8988T (cell line): ENCODE data around the gene AZGP1.
"Not testable (repeated sequence)": the region's sequence is repeated elsewhere in the genome, so short reads cannot be mapped to it uniquely, and the experiment has no call there.

Source experiments
- DNase-seq: peaks from one replicate; pipeline ENCODE4 v3.0.0; 2011

AZGP1 gene

DNA sequence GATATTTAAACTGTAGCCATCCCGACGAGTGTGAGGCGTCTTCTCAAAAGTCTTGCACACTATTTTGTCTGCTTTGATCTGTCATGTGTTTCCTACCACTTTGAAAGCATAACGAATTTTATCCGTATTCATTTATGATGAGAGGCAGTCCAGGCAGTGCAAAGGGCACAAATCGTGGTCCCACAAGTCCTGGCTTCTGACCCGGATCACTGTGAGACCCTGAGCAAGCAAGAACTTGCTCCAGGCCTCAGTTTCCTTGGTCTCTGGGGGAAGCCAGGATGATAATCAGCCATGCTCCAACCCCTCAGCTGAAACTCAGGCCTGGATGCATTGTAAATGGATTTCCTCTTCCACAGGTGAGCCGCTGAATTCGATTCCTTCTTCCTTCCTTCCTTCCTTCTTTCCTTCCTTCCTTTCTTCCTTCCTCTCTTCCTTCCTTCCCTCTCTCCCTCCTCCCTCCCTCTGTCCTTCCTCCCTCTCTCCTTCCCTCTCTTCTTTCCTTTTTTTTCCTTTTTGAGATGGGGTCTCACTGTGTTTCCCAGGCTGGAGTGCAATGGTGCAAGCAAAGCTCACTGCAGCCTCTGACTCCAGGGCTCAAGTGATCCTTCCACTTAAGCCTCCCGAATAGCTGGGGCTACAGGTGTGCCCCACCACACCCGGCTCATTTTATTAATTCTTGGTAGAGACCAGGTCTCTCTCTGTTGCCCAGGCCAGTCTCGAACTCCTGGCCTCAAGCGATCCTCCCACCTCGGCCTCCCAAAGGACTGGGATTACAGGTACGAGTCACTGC is 21.1 kb upstream of the AZGP1 start:
- no peak for DNase-seq

DNA sequence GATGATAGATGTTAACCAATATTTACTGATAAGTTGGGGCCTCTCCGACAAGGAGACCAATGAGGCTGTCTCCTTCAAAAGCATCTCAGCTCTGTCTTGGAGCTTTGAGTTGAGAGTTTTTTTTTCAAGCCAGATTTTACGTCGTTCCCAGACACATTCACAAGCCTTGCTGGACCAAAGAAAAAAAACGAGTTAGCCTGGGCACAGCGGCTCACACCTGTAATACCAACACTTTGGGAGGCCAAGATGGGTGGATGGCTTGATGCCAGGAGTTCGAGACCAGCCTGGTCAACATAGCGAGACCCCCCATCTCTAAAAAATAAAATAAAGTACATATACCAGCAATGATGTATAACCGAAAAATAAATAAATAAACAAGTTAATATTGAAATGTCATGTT is 19.0 kb upstream of the AZGP1 start:
- DNase-seq: no peak

DNA sequence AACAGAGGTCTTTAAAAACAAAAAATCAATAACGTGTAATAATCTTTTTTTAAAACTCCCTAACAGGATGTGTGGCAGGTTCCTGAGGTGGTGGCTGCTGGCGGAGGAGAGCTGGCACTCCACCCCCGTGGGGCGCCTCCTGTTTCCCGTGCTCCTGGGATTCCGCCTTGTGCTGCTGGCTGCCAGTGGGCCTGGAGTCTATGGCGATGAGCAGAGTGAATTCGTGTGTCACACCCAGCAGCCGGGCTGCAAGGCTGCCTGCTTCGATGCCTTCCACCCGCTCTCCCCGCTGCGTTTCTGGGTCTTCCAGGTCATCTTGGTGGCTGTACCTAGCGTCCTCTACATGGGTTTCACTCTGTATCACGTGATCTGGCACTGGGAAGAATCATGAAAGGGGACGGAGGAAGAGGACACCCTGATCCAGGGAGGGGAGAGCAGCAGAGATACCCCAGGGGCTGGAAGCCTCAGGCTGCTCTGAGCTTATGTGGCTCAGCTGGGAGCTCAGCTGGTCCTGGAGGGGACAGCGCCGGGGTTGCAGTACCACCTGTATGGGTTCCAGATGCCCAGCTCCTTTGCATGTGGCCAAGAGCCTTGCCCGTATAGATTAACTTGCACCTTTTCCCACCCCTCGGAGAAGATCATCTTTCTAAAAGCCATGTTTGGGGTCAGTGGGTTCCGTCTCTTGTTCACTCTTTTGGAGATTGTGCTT is 16.7 kb upstream of the AZGP1 start:
- DNase-seq: no peak

- DNase-seq: not testable (repeated sequence)
Measured at GRCh38 chr7:99991543-99991942, 15.7 kb upstream of the AZGP1 start.

DNA sequence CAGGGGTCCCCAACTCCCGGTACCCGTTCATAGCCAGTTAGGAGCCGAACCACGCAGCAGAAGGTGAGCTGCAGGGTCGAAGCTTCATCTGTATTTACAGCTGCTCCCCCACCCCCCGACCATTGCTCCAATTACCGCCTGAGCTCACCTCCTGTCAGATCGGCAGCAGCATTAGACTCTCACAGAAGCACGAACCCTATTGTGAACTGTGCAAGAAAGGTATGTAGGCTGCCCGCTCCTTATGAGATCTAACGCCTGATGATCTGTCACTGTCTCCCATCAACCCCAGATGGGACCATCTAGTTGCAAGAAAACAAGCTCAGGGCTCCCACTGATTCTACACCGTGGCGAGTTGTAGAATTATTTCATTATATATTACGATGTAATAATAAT is 14.6 kb upstream of the AZGP1 start:
- DNase-seq: no peak

GRCh38 chr7:99987846-99988245 is 12.0 kb upstream of the AZGP1 start:
- no peak for DNase-seq

GRCh38 chr7:99987306-99987705 is 11.5 kb upstream of the AZGP1 start:
- not testable (repeated sequence) for DNase-seq

- DNase-seq: no peak
Measured at GRCh38 chr7:99984593-99984992, 8.8 kb upstream of the AZGP1 start.

- not testable (repeated sequence) for DNase-seq
Measured at GRCh38 chr7:99981066-99981465, 5.2 kb upstream of the AZGP1 start.

GRCh38 chr7:99980448-99980872 is 4.6 kb upstream of the AZGP1 start:
- DNase-seq: not testable (repeated sequence)

- DNase-seq: not testable (repeated sequence)
Measured at GRCh38 chr7:99979814-99980225, 4.0 kb upstream of the AZGP1 start.

DNA sequence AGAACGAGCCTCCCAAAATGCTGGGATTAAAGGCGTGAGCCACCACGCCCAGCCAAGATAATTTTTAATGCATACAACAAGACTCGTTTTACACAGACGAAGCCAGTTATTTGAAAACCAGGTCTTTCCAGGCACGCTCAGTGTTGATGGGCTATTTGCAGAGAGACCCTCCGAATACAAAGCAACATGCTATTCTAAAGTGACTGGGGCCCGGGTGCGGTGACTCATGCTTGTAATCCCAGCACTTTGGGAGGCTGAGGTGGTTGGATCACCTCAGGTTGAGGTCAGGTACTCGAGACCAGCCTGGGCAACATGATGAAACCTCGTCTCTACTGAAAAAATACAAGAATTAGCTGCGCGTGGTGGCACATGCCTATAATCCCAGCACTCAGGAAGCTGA is 795 bp upstream of the AZGP1 start:
- no peak for DNase-seq

DNA sequence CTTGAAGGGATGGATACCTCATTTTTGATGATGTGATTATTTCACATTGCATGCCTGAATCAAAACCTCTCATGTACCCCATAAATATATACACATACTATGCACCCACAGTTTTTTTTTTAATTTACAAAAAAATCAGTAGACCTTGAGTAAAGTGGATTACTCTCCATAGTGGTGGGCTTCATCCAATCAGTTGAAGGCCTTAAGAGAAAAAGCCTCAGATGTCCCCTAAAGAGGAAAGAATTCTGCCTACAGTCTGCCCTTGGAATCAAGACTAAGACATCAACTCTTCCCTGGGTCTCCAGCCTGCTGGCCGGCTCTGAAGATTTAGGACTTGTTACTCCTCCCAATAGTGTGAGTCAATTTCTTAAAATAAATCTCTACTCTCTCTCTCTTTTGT is 1.1 kb downstream of the AZGP1 start:
- DNase-seq: no peak

- DNase-seq: not testable (repeated sequence)
Measured at GRCh38 chr7:99973817-99974216, 2.0 kb downstream of the AZGP1 start.

GRCh38 chr7:99971242-99971641 is 4.6 kb downstream of the AZGP1 start:
- no peak for DNase-seq

GRCh38 chr7:99969813-99970212 is 6.0 kb downstream of the AZGP1 start:
- not testable (repeated sequence) for DNase-seq

DNA sequence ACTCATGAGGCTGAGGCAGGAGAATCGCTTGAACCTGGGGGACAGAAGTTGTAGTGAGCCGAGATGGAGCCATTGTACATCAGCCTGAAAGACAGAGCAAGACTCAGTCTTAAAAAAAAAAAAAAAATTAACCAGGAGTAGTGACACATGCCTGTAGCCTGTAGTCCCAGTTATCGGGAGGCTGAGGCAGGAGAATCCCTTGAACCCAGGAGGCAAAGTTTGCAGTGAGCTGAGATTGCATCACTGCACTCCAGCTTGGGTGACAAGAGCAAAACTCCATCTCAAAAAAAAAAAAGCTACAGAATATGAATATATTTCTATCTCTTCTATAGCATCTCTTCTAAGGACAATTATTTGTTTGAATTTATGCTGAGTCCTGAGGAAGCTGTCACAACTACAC is 6.5 kb downstream of the AZGP1 start:
- no peak for DNase-seq

DNA sequence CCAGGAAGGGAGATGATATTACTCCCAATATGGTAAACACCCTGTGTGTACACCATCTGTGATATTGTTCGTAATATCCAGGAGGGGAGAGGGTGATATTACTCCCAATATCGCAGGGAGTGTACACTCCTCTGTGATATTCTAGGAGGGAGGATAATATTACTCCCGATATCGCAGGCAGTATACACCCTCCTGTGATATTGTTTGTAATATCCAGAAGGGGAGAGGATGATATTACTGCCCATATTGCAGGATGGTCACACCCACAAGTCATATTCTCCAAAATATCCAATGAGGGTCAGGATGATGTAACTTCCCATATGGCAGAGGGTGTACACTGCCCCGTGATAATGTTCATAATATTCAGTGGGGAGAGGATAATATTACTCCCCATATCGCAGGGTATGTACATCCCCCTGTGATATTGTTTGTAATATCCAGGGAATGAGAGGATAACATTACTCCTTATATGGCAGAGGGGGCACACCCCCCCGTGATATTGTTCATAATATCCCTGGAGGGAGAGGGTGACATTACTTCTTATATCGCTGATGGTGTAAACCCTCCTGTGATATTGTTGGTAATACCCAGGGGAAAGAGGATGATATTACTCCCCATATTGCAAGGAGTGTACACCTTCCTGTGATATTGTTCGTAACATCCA is 17.1 kb downstream of the AZGP1 start:
- DNase-seq: no peak

- DNase-seq: no peak
Measured at GRCh38 chr7:99955247-99955646, 20.6 kb downstream of the AZGP1 start.

GRCh38 chr7:99954643-99955042 is 21.2 kb downstream of the AZGP1 start:
- DNase-seq: not testable (repeated sequence)

DNA sequence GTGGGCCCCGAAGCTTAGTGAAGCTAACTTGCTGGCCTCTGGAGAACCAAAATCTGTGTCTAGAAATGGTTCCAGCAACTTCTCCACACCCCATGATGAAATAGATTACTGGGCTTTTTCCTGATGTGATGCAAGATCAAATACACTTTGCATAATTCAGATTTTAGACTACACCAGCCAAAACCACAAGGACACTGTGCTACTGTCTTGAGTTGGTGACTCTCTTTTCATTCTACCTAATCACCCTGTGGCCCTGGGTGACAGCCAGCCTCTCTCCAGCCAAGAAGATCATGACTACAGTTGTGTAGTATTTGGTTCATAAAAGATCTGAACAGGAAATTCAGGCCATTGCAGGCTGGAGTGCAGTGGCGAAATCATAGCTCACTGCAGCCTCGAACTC is 22.2 kb downstream of the AZGP1 start:
- no peak for DNase-seq

- not testable (repeated sequence) for DNase-seq
Measured at GRCh38 chr7:99952649-99953048, 23.2 kb downstream of the AZGP1 start.

DNA sequence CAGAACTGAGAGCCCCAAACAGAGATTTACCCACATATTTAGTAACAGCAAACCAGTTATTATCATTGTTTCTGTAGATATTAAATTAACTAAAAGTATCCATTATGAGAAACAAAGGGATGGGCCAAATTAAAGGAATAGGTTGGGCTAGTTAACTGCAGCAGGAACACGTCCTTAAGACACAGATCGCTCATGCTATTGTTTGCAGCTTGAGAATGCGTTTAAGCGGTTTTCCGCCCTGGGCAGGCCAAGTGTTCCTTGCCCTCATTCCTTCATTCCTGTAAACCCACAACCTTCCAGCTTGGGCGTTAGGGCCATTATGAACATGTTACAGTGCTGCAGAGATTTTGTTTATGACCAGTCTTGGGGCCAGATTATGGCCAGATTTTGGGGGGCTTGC is 25.0 kb downstream of the AZGP1 start:
- DNase-seq: not testable (repeated sequence)
